Activated naive CD8-positive, alpha-beta T cell treated with anti-CD3 and anti-CD28 coated beads, Interleukin-2, amount 50 U/mL, for 24 hours (primary cell): ENCODE data around the gene NAT16.

Source experiments
- ATAC-seq: fragments of 150-1000 bp; cut with Tn5 transposase; one replicate; pipeline ENCODE4 v1.10.0; 2021
- DNase-seq: peaks from one replicate; pipeline ENCODE4 v3.0.0; 2021
- H3K27ac Mint-ChIP-seq: one replicate; pipeline ENCODE4 v1.8.0; 2021; ENCODE audit warnings: mild to moderate bottlenecking, mixed read lengths
- H3K27me3 Mint-ChIP-seq: one replicate; pipeline ENCODE4 v1.8.0; 2021; ENCODE audit warnings: mixed read lengths
- H3K36me3 Mint-ChIP-seq: one replicate; pipeline ENCODE4 v1.8.0; 2021; ENCODE audit warnings: low read depth, mixed read lengths
- H3K4me1 Mint-ChIP-seq: one replicate; pipeline ENCODE4 v1.8.0; 2021; ENCODE audit warnings: mixed read lengths
- H3K4me3 Mint-ChIP-seq: one replicate; pipeline ENCODE4 v1.8.0; 2021; ENCODE audit warnings: mild to moderate bottlenecking, moderate library complexity, mixed read lengths
- H3K9me3 Mint-ChIP-seq: one replicate; pipeline ENCODE4 v1.8.0; 2021; ENCODE audit warnings: mixed read lengths

Gene NAT16

DNA sequence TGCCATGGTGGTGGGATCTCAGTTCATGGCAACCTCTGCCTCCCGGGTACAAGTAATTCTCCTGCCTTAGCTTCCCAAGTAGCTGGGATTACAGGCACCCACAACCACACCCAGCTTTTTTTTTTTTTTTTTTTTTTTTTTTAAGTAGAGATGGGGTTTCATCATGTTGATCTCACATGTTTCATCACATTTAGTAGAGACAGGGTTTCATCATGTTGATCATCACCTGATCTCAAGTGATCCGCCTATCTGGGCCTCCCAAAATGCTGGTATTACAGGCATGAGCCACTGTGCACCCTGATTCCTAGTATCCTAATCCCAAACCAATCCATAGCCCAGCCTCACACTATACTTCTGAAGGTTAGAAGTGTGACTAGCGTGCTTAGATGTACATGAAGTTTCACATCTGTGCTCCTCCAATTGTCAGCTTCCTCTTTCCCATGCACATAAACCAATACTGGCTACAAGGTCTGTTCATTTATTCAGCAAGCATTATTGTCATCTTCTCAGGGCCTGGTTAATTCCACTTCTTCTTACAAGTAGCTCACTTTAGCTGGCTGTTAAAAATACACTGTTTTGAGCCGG lies 6.8 kb upstream of the NAT16 start:
- H3K27ac Mint-ChIP-seq, result no peak overlapping the region
- no peaks in the 10 kb centered on the region for H3K9me3 Mint-ChIP-seq
- peaks cover 4% of the 10 kb centered on the region for H3K4me1 Mint-ChIP-seq
- no peaks in the 10 kb centered on the region for H3K36me3 Mint-ChIP-seq
- DNase-seq (no peak), ATAC-seq (no peak)
- peaks cover 31% of the 10 kb centered on the region for H3K27me3 Mint-ChIP-seq
- H3K4me3 Mint-ChIP-seq, result no peak overlapping the region

DNA sequence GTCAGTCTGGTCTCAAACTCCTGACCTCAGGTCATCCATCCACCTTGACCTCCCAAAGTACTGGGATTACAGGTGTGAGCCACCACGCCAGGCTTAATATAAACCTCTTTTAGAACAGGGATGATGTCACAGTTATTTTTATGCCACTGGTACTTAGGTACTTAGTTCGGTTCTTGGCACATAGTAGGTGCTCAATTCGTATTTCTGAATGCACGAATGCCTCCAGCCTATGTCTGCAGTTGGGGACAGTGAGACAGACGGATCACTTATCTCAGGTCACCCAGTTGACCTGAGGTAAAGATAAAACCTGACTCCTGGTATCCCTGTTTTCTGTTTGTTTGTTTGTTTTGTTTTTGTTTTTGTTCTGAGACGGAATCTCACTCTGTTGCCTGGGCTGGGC lies 6.1 kb upstream of the NAT16 start:
- Mint-ChIP-seq H3K36me3 (no peaks in the 10 kb centered on the region), H3K4me1 (peaks cover 4% of the 10 kb centered on the region), H3K27me3 (peaks cover 33% of the 10 kb centered on the region), H3K9me3 (no peaks in the 10 kb centered on the region), H3K27ac (no peak overlapping the region), H3K4me3 (no peak overlapping the region)
- DNase-seq (no peak), ATAC-seq (no peak)

DNA sequence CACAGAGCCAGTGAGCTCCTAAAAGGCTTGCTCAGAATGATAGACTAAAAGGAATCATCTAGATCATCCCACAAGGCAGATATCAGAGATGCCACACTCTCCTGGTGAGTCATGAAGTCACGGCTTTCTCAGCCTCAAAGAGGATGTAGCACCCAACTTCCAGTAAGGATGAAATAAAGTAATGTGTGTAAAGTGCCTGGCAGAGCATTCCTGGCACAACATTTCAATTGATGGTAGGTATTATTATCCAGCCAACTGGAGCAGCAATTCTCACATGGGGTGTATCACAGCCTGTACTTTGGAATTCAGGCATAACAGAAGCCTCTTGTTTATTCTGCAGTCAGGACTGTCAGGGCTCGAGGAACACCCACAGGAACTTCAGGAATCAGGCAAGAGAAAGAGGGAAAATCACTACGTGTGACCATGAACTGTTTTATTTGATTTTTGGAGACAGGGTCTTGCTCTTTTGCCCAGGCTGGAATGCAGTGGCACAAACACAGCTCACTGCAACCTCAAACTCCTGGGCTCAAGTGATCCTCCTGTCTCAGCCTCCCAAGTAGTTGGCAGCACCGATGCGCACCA lies 5.3 kb upstream of the NAT16 start:
- Mint-ChIP-seq H3K27ac (no peak overlapping the region), H3K27me3 (peaks cover 40% of the 10 kb centered on the region), H3K36me3 (no peaks in the 10 kb centered on the region), H3K4me3 (no peak overlapping the region), H3K4me1 (peaks cover 9% of the 10 kb centered on the region), H3K9me3 (no peaks in the 10 kb centered on the region)
- no peak for DNase-seq
- no peak for ATAC-seq

DNA sequence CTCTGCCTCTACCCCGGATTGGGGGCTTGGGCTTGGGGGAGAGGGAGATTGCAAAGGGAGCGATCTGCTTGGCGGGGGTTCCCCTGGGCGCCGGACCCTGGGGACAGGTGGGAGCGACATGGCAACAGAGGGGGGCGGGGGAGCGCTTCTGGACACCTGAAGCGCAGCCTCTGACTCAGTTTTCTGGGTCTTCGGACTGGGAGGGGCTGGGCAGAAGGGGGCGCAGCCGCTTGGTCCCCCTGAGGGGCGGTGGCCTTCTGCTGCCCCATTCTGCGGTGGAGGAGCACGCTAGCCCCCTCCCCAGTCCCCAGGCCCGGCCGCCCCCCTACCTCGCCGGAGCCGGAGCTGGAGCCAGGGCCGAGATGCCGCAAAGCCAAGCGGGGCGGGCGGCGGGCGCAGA lies 380 bp downstream of the NAT16 start:
- H3K36me3 Mint-ChIP-seq, result no peaks in the 10 kb centered on the region
- peaks cover 65% of the 10 kb centered on the region for H3K27me3 Mint-ChIP-seq
- peaks cover 11% of the 10 kb centered on the region for H3K4me1 Mint-ChIP-seq
- no peak overlapping the region for H3K27ac Mint-ChIP-seq
- ATAC-seq (no peak), DNase-seq (no peak)
- no peaks in the 10 kb centered on the region for H3K9me3 Mint-ChIP-seq
- no peak overlapping the region for H3K4me3 Mint-ChIP-seq

DNA sequence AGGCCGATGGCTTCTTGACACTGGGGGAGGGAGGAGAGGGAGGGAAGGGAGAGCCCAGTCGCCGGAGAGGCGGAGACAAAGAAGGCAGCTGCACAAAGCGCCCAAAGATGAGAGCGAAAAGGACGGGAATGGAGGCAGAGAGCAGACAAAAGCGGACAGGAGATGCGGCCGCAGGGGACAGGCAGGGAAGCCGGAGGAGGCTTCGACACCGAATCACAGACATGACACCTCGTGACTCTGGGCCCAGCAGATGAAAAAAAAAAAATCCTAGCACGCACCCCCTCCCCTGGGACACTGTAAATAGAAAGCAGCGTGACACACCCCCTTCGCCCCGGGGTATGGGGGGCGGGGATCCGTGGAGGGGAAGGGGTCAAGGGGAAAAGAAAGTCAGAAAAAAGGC lies 976 bp downstream of the NAT16 start:
- H3K4me3 Mint-ChIP-seq, result no peak overlapping the region

DNA sequence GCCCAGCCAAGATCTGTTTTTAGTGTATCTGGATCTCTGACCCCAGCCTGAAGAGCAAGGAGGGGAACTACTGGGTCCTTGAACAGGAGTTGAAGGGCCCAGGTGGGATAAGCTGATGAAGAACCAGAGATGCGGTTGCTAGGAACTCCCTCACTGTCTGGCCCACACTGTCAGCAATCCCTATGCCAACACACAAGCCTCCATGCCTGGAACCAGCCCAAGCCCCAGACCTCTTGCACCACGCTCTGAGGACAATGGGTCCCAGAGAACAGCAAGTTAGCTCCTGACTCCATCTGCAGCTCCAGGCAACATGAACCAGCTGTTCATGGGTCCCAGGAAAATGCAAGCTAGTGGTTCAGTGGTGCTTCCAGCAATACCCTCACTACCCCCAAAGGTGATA lies 2.4 kb downstream of the NAT16 start:
- H3K27me3 Mint-ChIP-seq, result peaks cover 78% of the 10 kb centered on the region
- no peaks in the 10 kb centered on the region for H3K36me3 Mint-ChIP-seq
- no peak overlapping the region for H3K27ac Mint-ChIP-seq
- H3K4me3 Mint-ChIP-seq, result no peak overlapping the region
- no peaks in the 10 kb centered on the region for H3K9me3 Mint-ChIP-seq
- peaks cover 22% of the 10 kb centered on the region for H3K4me1 Mint-ChIP-seq
- DNase-seq (no peak), ATAC-seq (no peak)

More for the DNA sequence above, 976 bp downstream of the NAT16 start:
- H3K27me3 Mint-ChIP-seq, result peaks cover 67% of the 10 kb centered on the region
- H3K9me3 Mint-ChIP-seq, result no peaks in the 10 kb centered on the region
- DNase-seq (no peak), ATAC-seq (no peak)
- H3K4me1 Mint-ChIP-seq, result peaks cover 13% of the 10 kb centered on the region
- H3K36me3 Mint-ChIP-seq, result no peaks in the 10 kb centered on the region
- H3K27ac Mint-ChIP-seq, result no peak overlapping the region

DNA sequence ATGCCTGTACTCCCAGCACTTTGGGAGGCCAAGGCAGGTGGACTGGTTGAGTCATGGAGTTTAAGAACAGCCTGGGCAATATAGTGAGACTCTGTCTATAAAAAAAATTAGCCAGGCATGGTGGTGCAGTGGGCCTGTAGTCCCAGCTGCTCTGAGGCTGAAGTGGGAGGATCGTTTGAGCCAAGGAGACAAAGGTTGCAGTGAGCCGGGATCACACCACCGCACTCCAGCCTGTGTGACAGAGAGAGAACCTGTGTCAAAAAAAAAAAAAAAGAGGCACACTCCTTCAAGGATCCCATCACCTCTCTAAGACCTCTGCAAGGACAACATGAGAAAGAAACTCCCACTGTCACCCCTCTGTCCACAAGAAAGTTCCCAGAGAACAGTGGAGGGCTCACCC lies 4.4 kb downstream of the NAT16 start:
- peaks cover 80% of the 10 kb centered on the region for H3K27me3 Mint-ChIP-seq
- peaks cover 32% of the 10 kb centered on the region for H3K4me1 Mint-ChIP-seq
- no peaks in the 10 kb centered on the region for H3K9me3 Mint-ChIP-seq
- H3K27ac Mint-ChIP-seq, result no peak overlapping the region
- ATAC-seq, result no peak
- H3K36me3 Mint-ChIP-seq, result no peaks in the 10 kb centered on the region
- DNase-seq, result no peak
- H3K4me3 Mint-ChIP-seq, result no peak overlapping the region

DNA sequence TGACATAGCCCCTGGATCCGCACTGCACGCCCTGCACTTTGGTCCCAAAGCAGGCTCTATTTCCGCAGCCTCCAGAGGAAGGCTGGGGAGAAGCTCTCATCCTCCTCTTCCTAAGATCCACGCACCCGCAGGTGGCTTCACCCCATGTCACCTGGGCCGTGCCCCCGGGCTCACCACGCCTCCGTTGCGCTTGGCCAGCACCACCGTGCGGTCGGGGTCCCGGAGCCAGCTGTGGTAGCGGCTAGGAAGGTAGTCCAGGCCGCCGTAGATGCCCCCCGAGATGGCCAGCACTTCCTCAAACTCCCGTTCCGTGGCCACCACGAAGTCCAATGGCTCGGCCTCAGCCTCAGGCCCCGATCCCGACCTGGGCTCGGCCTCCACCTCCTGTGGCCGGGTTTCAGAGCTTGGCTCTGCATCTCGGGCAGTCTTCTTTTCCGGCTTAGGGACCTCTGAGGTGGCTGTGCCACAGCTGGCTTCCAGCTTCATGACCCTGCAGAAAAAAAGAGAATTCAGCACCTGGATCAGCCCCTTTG lies 5.7 kb downstream of the NAT16 start:
- Mint-ChIP-seq H3K27ac (no peak overlapping the region), H3K4me1 (peaks cover 41% of the 10 kb centered on the region), H3K27me3 (peaks cover 87% of the 10 kb centered on the region), H3K4me3 (peak overlapping the region; percentile 17), H3K9me3 (no peaks in the 10 kb centered on the region), H3K36me3 (no peaks in the 10 kb centered on the region)
- ATAC-seq (peak; percentile 11), DNase-seq (no peak)

DNA sequence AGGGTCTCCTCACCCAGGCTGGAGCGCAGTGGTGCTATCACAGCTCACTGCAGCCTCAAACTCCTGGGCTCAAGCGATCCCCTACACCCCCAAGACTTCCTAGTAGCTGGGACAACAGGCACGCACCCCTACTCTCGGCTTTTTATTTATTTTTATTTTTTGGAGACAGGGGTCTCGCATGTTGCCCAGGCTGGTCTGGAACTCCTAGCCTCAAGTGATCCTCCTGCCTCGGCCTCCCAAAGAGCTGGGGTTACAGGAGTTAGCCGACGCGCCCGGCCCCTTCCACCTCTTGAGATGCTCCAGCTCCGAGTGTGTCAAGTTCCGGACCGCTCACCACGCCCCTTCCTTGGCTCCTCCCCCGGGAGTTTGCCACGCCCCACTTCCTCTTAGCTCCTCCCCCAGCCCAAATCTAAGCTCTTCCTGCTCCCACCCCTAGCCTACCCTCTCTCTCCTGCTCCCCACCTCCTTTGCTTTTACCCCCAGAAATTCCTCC lies 6.3 kb downstream of the NAT16 start:
- Mint-ChIP-seq H3K27ac (no peak overlapping the region), H3K4me3 (peak overlapping the region; percentile 17), H3K36me3 (peaks cover 2% of the 10 kb centered on the region), H3K9me3 (no peaks in the 10 kb centered on the region), H3K27me3 (peaks cover 87% of the 10 kb centered on the region), H3K4me1 (peaks cover 44% of the 10 kb centered on the region)
- ATAC-seq, result peak; percentile 53
- peak; percentile 75 for DNase-seq

DNA sequence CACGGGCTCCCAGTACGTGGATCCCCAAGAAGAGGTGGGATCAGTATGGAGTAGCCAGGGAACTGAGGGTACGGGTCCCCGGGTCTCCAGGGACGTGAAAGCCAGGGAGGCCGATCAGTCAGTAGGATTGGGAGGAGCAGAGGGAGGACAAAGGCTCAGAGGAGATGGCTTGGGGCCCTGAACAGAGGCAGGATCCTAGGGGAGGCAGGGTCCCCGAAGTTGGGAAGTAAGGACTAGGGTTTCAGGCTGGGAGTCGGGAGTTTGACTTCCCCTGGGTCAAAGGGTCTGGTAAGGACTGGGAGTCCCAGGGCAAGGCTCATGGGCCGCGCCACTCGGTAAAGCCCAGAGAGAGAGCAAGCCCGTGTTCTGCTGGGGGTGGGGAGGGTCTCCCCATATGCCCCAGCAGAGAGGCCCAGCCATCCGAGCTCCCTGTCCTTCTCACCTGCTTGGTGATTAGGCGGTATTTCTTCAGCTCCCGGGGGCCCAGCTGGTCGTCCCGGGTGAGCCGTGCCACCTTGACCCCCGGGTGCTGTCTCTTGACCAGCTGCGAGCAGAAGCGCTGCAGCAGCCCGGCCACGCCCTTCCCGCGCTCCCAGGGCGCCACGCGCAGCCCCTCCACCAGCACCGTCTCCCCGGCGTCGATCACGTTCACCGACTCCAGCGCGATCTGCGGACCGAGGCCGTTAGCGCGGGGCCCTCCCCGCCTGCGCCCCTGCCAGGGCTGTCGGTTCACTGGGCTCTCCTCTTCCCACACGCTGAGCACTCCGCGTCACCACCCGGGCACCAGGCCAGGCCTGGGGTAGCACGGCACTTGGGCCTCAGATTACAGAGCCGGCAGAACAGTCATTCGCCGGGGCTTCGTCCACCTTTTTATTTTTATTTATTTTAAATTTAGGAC lies 7.0 kb downstream of the NAT16 start:
- no peak overlapping the region for H3K27ac Mint-ChIP-seq
- ATAC-seq, result peak; percentile 41

DNA sequence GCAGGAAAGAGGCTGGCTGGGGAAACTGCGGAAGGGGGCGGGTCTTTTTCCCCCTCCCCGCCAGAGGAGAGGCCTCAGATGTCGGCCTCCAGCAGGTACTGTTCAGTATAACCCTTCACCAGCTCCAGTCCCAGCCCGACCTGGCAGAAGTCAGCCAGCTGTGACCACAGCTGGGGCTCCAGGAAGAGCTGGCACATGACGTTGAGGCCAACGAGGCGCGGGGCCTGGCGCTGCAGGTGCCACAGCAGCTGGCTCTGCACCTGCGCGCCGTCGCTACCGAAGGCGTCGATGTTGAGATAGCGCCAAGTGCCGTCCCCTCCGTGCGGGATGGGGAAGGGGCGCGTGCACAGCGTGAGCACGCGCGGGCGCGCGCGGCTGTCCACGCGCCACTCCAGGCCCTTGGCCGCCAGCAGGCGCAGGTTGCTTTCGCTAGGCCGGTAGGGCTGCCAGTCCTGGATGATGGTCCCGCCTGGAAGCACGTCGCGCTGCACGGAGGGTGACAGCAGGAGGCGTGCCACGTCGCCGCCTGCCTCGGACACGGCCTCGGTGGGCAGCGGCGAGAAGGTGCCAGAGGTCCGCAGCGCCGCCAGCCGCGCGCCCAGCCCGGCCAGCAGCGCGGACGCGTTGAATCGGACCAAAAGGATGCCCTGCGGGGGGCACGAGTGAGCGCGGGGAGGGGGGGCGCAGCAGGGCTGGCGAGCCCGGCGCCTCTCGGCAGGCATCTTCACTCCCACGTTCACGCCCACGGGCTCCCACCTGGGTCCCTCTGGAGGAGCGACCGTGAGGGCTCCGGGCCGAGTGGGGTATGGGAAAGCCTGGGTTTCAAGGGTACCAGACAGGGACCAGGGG lies 7.9 kb downstream of the NAT16 start:
- no peaks in the 10 kb centered on the region for H3K9me3 Mint-ChIP-seq
- H3K27ac Mint-ChIP-seq, result no peak overlapping the region
- ATAC-seq (no peak), DNase-seq (no peak)
- H3K4me1 Mint-ChIP-seq, result peaks cover 56% of the 10 kb centered on the region
- peaks cover 2% of the 10 kb centered on the region for H3K36me3 Mint-ChIP-seq
- peaks cover 88% of the 10 kb centered on the region for H3K27me3 Mint-ChIP-seq
- H3K4me3 Mint-ChIP-seq, result no peak overlapping the region

More for the DNA sequence above, 7.0 kb downstream of the NAT16 start:
- DNase-seq, result peak; percentile 31
- Mint-ChIP-seq H3K27me3 (peaks cover 88% of the 10 kb centered on the region), H3K4me1 (peaks cover 51% of the 10 kb centered on the region), H3K9me3 (no peaks in the 10 kb centered on the region), H3K36me3 (peaks cover 2% of the 10 kb centered on the region), H3K4me3 (peak overlapping the region; percentile 17)

DNA sequence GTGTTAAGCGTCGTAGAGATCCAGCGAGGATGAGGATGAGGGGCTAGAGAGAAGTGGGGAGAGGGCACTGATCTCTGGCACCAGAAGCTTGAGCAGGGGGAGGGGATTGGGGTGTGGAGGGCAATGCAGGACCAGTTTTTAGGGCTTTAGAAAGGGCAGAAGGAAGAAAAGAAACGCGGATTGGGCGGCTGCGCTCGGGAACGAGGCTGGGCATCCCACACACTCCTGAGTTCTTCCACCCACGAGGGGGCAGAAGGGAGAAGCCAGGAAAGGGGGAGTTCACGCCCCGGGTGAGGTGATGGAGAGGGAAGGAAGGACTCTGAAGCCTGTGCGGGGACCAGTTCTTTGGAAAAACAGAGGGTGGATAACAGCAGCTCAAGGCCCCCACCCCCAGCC lies 8.7 kb downstream of the NAT16 start:
- H3K4me1 Mint-ChIP-seq, result peaks cover 61% of the 10 kb centered on the region
- H3K27ac Mint-ChIP-seq, result no peak overlapping the region
- DNase-seq (no peak), ATAC-seq (no peak)
- peaks cover 2% of the 10 kb centered on the region for H3K36me3 Mint-ChIP-seq
- H3K27me3 Mint-ChIP-seq, result peaks cover 86% of the 10 kb centered on the region
- H3K4me3 Mint-ChIP-seq, result no peak overlapping the region
- H3K9me3 Mint-ChIP-seq, result no peaks in the 10 kb centered on the region

DNA sequence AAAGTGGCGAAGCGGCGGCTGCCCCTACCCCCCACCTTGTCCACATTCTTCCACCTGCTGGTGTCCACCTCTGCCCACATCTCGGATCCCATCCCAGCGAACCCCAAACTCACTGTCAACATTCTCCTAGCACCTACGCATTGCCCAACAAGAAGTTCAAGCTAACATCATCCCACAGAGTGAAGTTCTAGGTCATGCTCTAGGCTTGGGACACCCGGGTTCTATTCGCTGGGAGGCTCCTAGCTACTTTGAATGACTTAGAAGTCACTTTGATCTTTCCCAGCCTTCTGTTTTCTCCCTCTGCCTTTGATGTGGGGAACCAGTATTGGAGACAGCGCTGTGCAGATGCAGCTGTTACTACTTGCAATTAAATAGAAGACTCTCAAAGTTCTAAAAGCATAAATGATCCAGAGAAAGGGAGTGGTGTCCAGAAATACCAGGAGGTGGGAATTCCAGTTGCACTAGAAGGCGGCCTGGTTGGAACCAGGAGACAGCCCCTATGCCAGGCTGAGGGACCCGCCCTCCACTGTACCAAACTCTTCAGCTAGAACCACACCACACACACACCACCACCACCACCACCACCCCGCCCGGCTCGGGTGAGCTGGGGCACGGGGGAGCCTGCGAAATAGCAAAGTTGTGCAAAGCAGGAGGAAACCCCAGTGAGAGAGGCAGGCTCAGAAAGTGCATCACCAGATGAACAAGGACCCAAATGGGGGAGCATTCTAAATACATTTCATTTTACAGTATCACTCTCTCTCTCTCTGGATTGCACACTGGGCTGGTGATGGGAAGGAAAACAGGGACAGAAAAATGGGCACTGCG lies 9.3 kb downstream of the NAT16 start:
- Mint-ChIP-seq H3K27me3 (peaks cover 86% of the 10 kb centered on the region), H3K36me3 (peaks cover 2% of the 10 kb centered on the region), H3K27ac (no peak overlapping the region), H3K4me3 (no peak overlapping the region), H3K9me3 (no peaks in the 10 kb centered on the region), H3K4me1 (peaks cover 67% of the 10 kb centered on the region)
- ATAC-seq (no peak), DNase-seq (no peak)
